Measurements from ENCODE around the gene DNMT3A.

DNMT3A gene

GRCh38 chr2:25372405-25373268, 30.9 kb upstream of the DNMT3A start:
- no peak for DNase-seq

GRCh38 chr2:25371253-25372241, 29.8 kb upstream of the DNMT3A start:
- DNase-seq = no peak

- no peak for DNase-seq
These were observed 28.2 kb upstream of the DNMT3A start for GRCh38 chr2:25369876-25370275.

GRCh38 chr2:25369439-25369838, 27.7 kb upstream of the DNMT3A start:
- no peak for DNase-seq

GRCh38 chr2:25368660-25369059, 26.9 kb upstream of the DNMT3A start:
- DNase-seq = no peak

GRCh38 chr2:25367296-25367695, 25.6 kb upstream of the DNMT3A start:
- DNase-seq = no peak

GRCh38 chr2:25366629-25367028, 24.9 kb upstream of the DNMT3A start:
- no peak for DNase-seq

- no peak for DNase-seq
These were observed 23.5 kb upstream of the DNMT3A start for GRCh38 chr2:25365241-25365640.

GRCh38 chr2:25363733-25364132, 22.0 kb upstream of the DNMT3A start:
- DNase-seq = no peak

GRCh38 chr2:25362434-25363145, 20.9 kb upstream of the DNMT3A start:
- no peak for DNase-seq

- DNase-seq = peak; percentile 91
These were observed 20.3 kb upstream of the DNMT3A start for GRCh38 chr2:25362049-25362433.

- no peak for DNase-seq
These were observed 19.7 kb upstream of the DNMT3A start for GRCh38 chr2:25361261-25362048.

GRCh38 chr2:25358836-25359235, 17.1 kb upstream of the DNMT3A start:
- no peak for DNase-seq

- DNase-seq = no peak
These were observed 16.6 kb upstream of the DNMT3A start for GRCh38 chr2:25358249-25358815.

GRCh38 chr2:25356088-25356487, 14.4 kb upstream of the DNMT3A start:
- no peak for DNase-seq

GRCh38 chr2:25355270-25355669, 13.5 kb upstream of the DNMT3A start:
- DNase-seq = no peak

GRCh38 chr2:25354116-25354515, 12.4 kb upstream of the DNMT3A start:
- peak; percentile 44 for DNase-seq

- no peak for DNase-seq
These were observed 7.7 kb upstream of the DNMT3A start for GRCh38 chr2:25349397-25349796.

- DNase-seq = no peak
These were observed 6.1 kb upstream of the DNMT3A start for GRCh38 chr2:25347846-25348245.

GRCh38 chr2:25347205-25347815, 5.6 kb upstream of the DNMT3A start:
- DNase-seq = no peak

- DNase-seq = no peak
These were observed 1.6 kb upstream of the DNMT3A start for GRCh38 chr2:25343187-25343825.

Data from NCI-H510A treated with DMSO at 0.1 percent for 48 hours (cell line).